Nucleus accumbens (tissue), 56 donors: ENCODE data around the gene KCNC2.
"Not testable (repeated sequence)": the region's sequence is repeated elsewhere in the genome, so short reads cannot be mapped to it uniquely, and the experiment has no call there.

Experiments used
- DNase-seq, 56 donors: peaks; one replicate each; lab custom pipeline; 2025; lab: John Stamatoyannopoulos, UW

The KCNC2 gene

GRCh38 chr12:75209812-75210138, at the start of gene KCNC2:
TSS of gene KCNC2 (minus strand) at chr12:75209839.
- no peak for DNase-seq

DNA sequence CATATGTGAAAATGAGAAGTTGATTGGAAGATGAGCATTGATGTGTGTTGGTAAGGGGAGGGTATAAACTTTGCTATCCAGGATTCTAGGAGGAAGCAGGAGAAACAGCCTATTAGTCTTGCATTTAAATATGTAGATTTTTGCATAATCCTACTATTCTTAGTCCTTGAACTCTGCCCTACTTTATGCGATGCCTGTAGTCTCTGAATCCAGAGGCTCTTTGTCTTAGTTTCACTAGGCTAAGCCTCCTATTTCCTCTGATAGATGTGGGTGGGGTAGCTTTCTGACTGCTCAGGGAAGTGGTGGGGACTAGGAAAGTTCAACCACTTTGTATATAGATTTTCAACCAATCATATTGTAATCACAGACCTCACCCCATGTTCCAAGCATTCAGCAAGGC, 49.5 kb upstream of the KCNC2 start:
- DNase-seq, result no peak

DNA sequence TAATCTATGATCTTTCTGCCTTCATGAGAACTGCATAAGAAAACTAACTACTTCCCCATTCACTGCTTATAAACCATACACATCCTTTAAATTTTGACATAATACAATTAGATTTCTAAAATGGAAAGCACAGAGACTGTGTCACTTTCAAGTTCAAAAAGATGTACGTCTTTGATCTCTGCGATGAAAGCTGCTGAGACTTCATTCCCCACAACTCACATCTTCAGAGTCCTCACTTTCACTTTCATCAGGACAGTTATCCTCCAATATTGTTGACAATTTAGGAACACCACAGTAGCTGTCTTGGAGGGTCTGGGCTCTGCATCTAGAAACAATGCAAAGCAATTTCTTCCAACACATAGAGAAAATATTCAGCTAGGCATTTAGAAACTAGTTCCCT, 47.9 kb upstream of the KCNC2 start:
- DNase-seq, result no peak

DNA sequence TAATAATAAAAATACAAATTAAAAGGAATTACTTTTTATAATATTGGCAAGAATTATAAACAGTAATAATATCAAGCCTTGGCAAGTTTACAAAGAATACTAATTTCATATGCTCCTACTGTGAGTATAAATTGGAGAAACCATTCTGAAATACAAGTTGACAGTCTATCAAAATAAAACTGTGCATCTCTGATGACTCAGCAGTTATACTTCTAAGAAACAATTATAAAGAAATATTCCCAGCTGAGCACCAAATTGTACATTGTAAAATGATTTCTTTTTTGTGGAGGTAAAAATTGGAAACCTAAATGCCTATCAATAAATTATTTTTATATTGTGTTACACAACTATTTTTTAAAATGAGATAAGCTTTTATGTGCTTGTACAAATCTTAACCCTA, 35.5 kb upstream of the KCNC2 start:
- DNase-seq, result no peak

DNA sequence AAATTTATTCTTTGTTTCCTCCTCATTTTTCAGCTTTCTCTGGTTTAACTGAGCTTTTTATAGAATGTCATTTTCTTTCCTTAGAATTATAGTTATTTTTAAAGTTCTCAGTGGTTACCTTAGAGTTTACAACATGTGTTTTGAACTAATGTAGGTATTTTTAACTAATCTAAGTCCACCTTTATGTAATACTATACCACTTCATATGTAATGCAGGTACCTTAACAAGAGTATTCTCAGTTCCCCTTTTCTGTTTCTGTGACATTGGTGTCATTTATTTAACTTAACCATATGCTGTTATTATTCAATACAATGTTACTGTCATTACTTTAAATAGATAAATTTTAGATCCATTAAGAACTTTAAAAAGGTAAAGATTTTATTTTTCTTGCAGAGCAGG, 30.3 kb upstream of the KCNC2 start:
- DNase-seq, result no peak

- DNase-seq, result no peak
Observed at GRCh38 chr12:75236206-75236605, 26.6 kb upstream of the KCNC2 start.

- no peak for DNase-seq
Observed at GRCh38 chr12:75227132-75227531, 17.5 kb upstream of the KCNC2 start.

- DNase-seq, result no peak
Observed at GRCh38 chr12:75212072-75212471, 2.4 kb upstream of the KCNC2 start.

DNA sequence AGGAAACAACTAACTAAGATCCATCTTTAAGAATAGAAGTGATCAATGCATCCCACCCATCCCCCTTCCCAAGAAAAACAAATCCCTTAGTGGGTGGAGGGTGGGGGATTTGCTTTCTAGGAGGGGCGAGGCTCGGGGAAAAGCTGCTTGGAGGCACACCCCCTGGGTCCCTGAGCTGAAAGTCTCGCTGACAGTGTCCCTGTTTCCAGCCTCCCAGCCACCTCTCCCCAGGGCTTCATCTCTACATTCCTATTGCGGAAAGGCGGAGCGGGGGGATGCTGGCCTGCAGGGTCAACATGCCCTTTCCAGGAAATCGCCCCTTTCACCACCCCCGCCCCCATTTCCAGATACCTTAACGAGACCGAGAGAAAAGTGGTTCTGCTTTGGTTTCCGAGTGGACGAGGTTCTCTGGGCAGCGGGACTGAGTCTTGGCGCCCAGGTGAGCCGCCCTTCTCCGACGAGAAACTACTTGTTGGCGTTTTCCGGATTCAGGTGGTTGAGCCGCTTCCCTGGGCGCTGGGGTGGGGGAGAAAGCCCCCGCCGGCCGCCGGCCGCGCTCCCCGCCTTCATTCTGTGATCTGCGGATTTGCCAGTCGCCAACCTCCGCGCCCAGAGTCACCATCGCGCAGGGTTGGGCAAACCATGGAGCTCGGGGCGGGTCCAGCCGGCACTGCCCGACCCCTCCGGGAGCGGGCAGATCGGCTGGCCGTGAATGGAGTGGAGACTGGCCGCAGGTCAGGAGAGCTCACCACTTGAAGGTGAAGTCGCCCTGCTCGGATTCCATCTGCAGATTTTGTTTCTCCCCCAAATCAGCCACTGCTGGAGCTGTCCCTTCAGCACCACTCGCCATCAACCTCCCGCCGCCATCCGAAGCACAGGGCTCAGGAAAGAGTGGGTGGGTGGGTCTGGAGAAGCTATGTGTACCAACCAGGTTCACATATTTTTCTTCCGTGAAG, 505 bp downstream of the KCNC2 start:
- DNase-seq, result peak in 2 of 56 donors; percentile 4 to 14

DNA sequence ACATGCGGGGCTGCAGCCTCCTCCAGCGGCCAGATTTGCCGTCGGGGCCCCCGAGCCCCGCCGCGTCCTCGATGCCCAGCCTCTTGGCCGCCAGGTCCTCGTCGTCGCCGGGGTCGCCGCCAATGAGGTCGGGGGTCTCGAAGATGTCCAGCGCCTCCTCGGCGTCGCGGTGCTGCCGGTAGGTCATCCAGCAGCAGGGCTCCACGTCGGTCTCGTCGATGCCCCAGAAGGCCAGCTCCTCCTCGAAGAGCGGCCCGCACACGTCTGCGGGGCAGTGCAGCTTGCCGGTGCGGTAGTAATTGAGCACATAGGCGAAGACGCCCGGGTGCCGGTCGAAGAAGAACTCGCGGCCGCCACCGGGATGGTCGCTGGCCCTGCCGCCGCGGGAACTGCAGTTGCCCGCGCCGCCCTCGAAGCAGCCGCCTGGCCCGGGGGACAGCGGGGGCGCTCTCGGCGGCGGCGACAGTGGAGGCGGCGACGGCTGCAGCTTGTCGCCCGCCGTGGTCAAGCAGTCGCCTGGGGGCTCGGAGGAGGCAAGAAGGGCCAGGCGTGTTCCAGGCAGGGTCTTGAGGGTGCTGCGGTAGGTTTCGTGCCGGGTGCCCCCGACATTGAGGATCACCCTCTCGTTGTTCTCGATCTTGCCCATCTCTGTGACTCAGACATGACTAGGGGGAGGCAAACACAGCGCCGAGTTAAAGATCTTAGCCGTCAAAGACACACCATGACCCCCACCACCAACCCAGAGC, 2.1 kb downstream of the KCNC2 start:
- no peak for DNase-seq

GRCh38 chr12:75205558-75205957, 4.1 kb downstream of the KCNC2 start:
- no peak for DNase-seq

DNA sequence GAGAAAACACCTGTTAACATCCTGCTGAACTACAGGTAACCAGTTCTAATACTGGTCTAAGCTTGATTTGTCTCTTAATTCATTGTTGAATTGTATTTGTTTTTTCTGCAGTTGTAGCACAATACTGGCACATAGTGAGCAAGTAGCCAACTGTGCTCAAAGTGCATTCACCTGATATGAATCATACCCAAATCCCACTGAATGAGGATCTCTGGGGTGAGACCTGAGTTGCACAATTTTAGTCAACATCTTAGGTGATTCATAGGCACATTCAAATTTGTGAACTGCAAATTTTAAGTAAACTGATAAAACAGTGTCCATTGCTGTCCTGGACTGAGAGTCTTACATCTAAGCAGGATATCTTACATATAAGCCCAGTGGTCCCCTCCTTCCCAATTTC, 12.8 kb downstream of the KCNC2 start:
- no peak for DNase-seq

- DNase-seq, result no peak
Observed at GRCh38 chr12:75196408-75196807, 13.2 kb downstream of the KCNC2 start.

- DNase-seq, result no peak
Observed at GRCh38 chr12:75194250-75194649, 15.4 kb downstream of the KCNC2 start.

- DNase-seq, result no peak
Observed at GRCh38 chr12:75192196-75192595, 17.4 kb downstream of the KCNC2 start.

- DNase-seq, result no peak
Observed at GRCh38 chr12:75190846-75191245, 18.8 kb downstream of the KCNC2 start.

- DNase-seq, result not testable (repeated sequence)
Observed at GRCh38 chr12:75185881-75186280, 23.8 kb downstream of the KCNC2 start.

DNA sequence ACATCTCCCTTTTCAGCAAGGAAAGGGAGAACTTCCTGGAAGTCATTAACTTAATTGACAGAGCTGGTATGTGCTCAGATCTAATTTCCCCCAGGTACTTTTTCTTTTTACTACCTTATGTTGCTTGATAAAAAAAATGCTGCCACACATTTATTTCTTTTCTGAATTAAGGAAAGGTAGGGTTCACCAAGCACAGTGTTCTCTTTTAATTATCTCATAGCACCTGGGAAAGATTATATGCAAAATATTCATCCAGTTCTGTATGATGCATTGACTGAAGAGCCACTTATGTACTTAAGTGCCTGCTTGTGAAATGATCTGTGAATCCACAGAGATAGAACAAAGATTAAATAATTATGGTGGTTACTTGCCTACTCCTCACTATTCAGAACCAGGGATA, 25.1 kb downstream of the KCNC2 start:
- no peak for DNase-seq

- DNase-seq, result no peak
Observed at GRCh38 chr12:75183967-75184366, 25.7 kb downstream of the KCNC2 start.

- peak in 1 of 56 donors; percentile 2 for DNase-seq
Observed at GRCh38 chr12:75177997-75178396, 31.6 kb downstream of the KCNC2 start.

GRCh38 chr12:75172611-75173010, 37.0 kb downstream of the KCNC2 start:
- DNase-seq, result no peak

DNA sequence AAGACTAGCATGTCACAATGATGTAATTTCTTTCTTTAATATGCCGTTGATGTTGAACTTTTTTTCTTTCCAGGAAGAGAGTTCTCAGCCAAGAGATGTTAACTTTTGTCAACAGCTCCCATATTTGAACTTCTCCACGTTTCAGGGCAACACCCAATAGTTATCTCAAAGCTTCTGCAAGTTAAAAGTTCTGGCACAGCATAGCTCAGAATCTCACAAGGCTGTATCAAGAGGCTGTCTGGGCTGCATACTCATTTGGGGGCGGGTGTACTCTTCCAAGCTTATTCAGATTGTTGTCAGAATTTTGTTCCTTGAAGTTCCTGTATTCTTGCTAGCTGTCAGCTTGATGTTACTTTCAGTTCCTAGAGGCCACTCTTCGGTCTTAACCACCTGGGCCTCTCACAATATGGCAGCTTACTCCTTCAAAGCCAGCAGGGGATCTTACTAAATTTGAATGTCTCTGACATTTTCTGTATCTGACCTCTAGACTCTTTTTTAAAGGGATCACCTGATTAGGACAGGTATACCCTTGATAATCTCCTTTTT, 38.9 kb downstream of the KCNC2 start:
- no peak for DNase-seq
